Astrocyte (in vitro differentiated cells and primary cell): ENCODE measurements around the gene NCAM1. TPM values are rescaled to one million over a fixed set of nuclear protein-coding genes. Genes with fewer than 3 reads are reported as not detected.

Source experiments
- DNase-seq: peaks from one replicate; pipeline ENCODE4 v3.0.0-alpha.2; 2010; ENCODE audit warnings: low read depth
- FAIRE-seq: peaks from 2 replicates; lab custom pipeline; 2011; peaks lifted over from hg19 to GRCh38; lab: Jason Lieb, UNC
- H2AFZ ChIP-seq: 2 replicates; pipeline ENCODE4 v1.6.0; 2012; ENCODE audit warnings: low read depth, low read length, inconsistent platforms
- H3K27ac ChIP-seq: 2 replicates; pipeline ENCODE4 v1.5.1; 2011; ENCODE audit warnings: low read depth, low read length, inconsistent platforms
- H3K27me3 ChIP-seq: 2 replicates; pipeline ENCODE4 v1.6.0; 2011; ENCODE audit warnings: low read length, inconsistent platforms; ENCODE audit not compliant: insufficient read depth
- H3K36me3 ChIP-seq: 2 replicates; pipeline ENCODE4 v1.5.1; 2011; ENCODE audit warnings: low read length, inconsistent platforms; ENCODE audit not compliant: insufficient read depth
- H3K4me1 ChIP-seq: 2 replicates; pipeline ENCODE4 v1.5.1; 2011; ENCODE audit warnings: low read length, inconsistent platforms; ENCODE audit not compliant: insufficient read depth
- H3K4me2 ChIP-seq: 2 replicates; pipeline ENCODE4 v1.6.0; 2012; ENCODE audit warnings: low read length, inconsistent platforms
- H3K4me3 ChIP-seq: 2 replicates; pipeline ENCODE4 v1.5.1; 2011; ENCODE audit warnings: low read depth, mild to moderate bottlenecking, low read length, inconsistent platforms; ENCODE audit not compliant: insufficient read depth
- H3K79me2 ChIP-seq: 2 replicates; pipeline ENCODE4 v1.6.0; 2012; ENCODE audit warnings: mild to moderate bottlenecking, low read length, inconsistent platforms; ENCODE audit not compliant: insufficient read depth
- H3K9ac ChIP-seq: 2 replicates; pipeline ENCODE4 v1.6.0; 2012; ENCODE audit warnings: mild to moderate bottlenecking, low read length, inconsistent platforms
- H3K9me3 ChIP-seq: 2 replicates; pipeline ENCODE4 v1.5.1; 2012; ENCODE audit warnings: low read depth, mild to moderate bottlenecking, low read length, inconsistent platforms; ENCODE audit not compliant: insufficient read depth
- H4K20me1 ChIP-seq: 2 replicates; pipeline ENCODE4 v1.6.0; 2012; ENCODE audit warnings: low read length, inconsistent platforms; ENCODE audit not compliant: insufficient read depth
- H3K27ac Mint-ChIP-seq: one replicate; pipeline ENCODE4 v1.8.0; 2021; ENCODE audit warnings: mild to moderate bottlenecking, mixed read lengths; ENCODE audit not compliant: unreplicated experiment
- H3K27me3 Mint-ChIP-seq: one replicate; pipeline ENCODE4 v1.8.0; 2021; ENCODE audit warnings: low read depth, mixed read lengths; ENCODE audit not compliant: unreplicated experiment
- H3K36me3 Mint-ChIP-seq: one replicate; pipeline ENCODE4 v1.8.0; 2021; ENCODE audit warnings: low read depth, mixed read lengths; ENCODE audit not compliant: unreplicated experiment
- H3K4me1 Mint-ChIP-seq: one replicate; pipeline ENCODE4 v1.8.0; 2021; ENCODE audit warnings: low read depth, mixed read lengths; ENCODE audit not compliant: unreplicated experiment
- H3K4me3 Mint-ChIP-seq: one replicate; pipeline ENCODE4 v1.8.0; 2021; ENCODE audit warnings: mild to moderate bottlenecking, moderate library complexity, mixed read lengths; ENCODE audit not compliant: unreplicated experiment
- H3K9me3 Mint-ChIP-seq: one replicate; pipeline ENCODE4 v1.8.0; 2021; ENCODE audit warnings: mild to moderate bottlenecking, mixed read lengths; ENCODE audit not compliant: unreplicated experiment
- EZH2 ChIP-seq: IDR thresholded peaks from 2 replicates; pipeline ENCODE4 v1.6.1; 2012; ENCODE audit warnings: mild to moderate bottlenecking, low read length, inconsistent platforms; ENCODE audit not compliant: insufficient read depth
- total RNA-seq: library from RNA; stranded (reverse); gene quantifications from 2 replicates; pipeline ENCODE4 v1.2.1, GENCODE V29; 2021
- TF ChIP-seq, protein P1 (sequence below): IDR thresholded peaks from 2 replicates; pipeline ENCODE4 v1.5.1; 2011; ENCODE audit warnings: low read depth, mild to moderate bottlenecking, inconsistent platforms, low read length, moderate library complexity; ENCODE audit not compliant: insufficient read depth

NCAM1 gene
- total RNA-seq, 1 donor from 2014 or later = 17.4 TPM

DNA sequence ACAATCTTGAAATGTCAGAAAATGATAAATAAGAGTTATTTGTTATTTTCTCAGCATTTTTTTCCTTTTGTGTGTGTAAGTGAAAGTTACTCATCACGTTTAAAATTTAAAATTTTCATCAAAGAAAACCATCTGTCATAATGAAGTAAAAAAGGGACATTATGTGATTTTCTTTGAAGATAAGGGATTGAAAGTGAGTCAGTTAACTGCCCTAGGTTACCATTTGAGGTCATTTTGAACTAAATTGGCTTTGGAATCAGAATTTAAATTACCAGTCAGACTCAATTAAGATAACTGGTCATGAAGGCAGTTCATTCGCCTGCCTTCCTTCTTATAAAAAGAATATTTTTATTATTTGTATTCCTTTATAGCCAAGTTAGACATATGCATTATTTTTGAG is 14.3 kb downstream of the NCAM1 start:
- H3K27me3 ChIP-seq = no peaks in the 10 kb centered on the region
- Mint-ChIP-seq H3K27me3 (no peaks in the 10 kb centered on the region), H3K36me3 (no peaks in the 10 kb centered on the region), H3K9me3 (no peaks in the 10 kb centered on the region), H3K27ac (no peak overlapping the region), H3K4me1 (peaks cover 12% of the 10 kb centered on the region), H3K4me3 (no peak overlapping the region)
- no peak overlapping the region for H3K4me2 ChIP-seq
- no peak overlapping the region for H3K27ac ChIP-seq
- no peak for TF ChIP-seq EZH2
- TF ChIP-seq, protein P1, sequence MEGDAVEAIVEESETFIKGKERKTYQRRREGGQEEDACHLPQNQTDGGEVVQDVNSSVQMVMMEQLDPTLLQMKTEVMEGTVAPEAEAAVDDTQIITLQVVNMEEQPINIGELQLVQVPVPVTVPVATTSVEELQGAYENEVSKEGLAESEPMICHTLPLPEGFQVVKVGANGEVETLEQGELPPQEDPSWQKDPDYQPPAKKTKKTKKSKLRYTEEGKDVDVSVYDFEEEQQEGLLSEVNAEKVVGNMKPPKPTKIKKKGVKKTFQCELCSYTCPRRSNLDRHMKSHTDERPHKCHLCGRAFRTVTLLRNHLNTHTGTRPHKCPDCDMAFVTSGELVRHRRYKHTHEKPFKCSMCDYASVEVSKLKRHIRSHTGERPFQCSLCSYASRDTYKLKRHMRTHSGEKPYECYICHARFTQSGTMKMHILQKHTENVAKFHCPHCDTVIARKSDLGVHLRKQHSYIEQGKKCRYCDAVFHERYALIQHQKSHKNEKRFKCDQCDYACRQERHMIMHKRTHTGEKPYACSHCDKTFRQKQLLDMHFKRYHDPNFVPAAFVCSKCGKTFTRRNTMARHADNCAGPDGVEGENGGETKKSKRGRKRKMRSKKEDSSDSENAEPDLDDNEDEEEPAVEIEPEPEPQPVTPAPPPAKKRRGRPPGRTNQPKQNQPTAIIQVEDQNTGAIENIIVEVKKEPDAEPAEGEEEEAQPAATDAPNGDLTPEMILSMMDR = no peak
- H3K79me2 ChIP-seq = no peaks in the 10 kb centered on the region
- H2AFZ ChIP-seq = no peak overlapping the region
- H3K9me3 ChIP-seq = no peaks in the 10 kb centered on the region
- H3K36me3 ChIP-seq = no peaks in the 10 kb centered on the region
- H4K20me1 ChIP-seq = no peaks in the 10 kb centered on the region
- no peak overlapping the region for H3K4me3 ChIP-seq
- no peaks in the 10 kb centered on the region for H3K4me1 ChIP-seq
- H3K9ac ChIP-seq = no peak overlapping the region
- no peak for FAIRE-seq
- DNase-seq = no peak

DNA sequence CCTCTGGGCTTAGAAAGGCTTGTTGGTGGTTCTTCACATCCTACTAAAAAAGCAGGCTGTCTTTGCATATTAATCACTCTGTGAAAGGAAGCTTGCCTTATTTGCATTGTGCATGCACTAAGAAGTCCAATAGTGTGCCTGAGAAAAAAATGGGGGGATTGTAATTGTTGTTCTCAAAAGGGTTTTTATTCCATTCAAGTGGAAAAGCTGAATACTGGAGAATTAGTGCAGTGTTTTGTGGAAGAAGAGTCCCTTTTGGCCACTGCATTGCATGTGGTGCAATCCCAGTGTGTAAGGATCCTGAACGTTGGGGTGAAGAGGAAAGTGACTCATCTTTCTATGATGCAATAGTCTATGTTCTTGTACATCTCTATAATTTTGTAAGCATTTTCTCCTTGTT is 16.5 kb downstream of the NCAM1 start:
- Histone ChIP-seq H3K9ac (no peak overlapping the region), H3K4me3 (no peak overlapping the region), H4K20me1 (no peaks in the 10 kb centered on the region), H3K4me2 (no peak overlapping the region), H3K27me3 (no peaks in the 10 kb centered on the region), H3K36me3 (no peaks in the 10 kb centered on the region), H2AFZ (no peak overlapping the region), H3K79me2 (no peaks in the 10 kb centered on the region), H3K9me3 (no peaks in the 10 kb centered on the region), H3K4me1 (no peaks in the 10 kb centered on the region), H3K27ac (no peak overlapping the region)
- Mint-ChIP-seq H3K9me3 (no peaks in the 10 kb centered on the region), H3K36me3 (no peaks in the 10 kb centered on the region), H3K27ac (peak overlapping the region; percentile 41), H3K4me3 (no peak overlapping the region), H3K27me3 (peaks cover 2% of the 10 kb centered on the region), H3K4me1 (peaks cover 12% of the 10 kb centered on the region)
- FAIRE-seq (no peak), DNase-seq (peak; percentile 54)
- TF ChIP-seq, protein P1 = no peak
- TF ChIP-seq EZH2 = no peak

DNA sequence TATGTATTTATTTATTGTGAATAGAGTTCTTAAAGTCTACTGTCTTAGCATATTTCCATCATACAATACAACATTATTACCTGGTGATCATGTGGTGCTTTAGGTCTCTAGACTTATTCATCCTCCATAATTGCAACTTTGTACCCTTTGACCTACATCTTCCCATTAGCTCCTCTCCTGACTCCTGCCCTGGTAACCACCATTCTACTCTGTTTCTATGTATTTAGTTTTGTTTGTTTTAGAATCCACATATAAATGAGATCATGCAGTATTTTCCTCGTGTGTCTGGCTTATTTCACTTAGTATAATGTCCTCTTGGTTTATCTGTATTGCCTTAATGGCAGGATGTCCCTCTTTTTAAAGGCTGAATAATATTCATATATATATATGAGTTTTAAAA is 22.7 kb downstream of the NCAM1 start:
- Histone ChIP-seq H3K36me3 (no peaks in the 10 kb centered on the region), H3K27me3 (no peaks in the 10 kb centered on the region), H2AFZ (no peak overlapping the region), H3K79me2 (no peaks in the 10 kb centered on the region), H3K27ac (no peak overlapping the region), H4K20me1 (no peaks in the 10 kb centered on the region), H3K9me3 (no peaks in the 10 kb centered on the region), H3K4me1 (no peaks in the 10 kb centered on the region), H3K4me3 (no peak overlapping the region), H3K4me2 (no peak overlapping the region), H3K9ac (no peak overlapping the region)
- H3K27ac Mint-ChIP-seq = no peak overlapping the region
- TF ChIP-seq, protein P1 = no peak
- TF ChIP-seq EZH2 = no peak
- no peak for DNase-seq
- H3K4me3 Mint-ChIP-seq = no peak overlapping the region
- peaks cover 2% of the 10 kb centered on the region for H3K27me3 Mint-ChIP-seq
- no peak for FAIRE-seq
- no peaks in the 10 kb centered on the region for H3K36me3 Mint-ChIP-seq
- peaks cover 3% of the 10 kb centered on the region for H3K4me1 Mint-ChIP-seq
- H3K9me3 Mint-ChIP-seq = peaks cover 7% of the 10 kb centered on the region
